IMR-90 (cell line): Measurements from ENCODE around the gene CFAP58. TPM values are rescaled to one million over a fixed set of nuclear protein-coding genes. Genes with fewer than 3 reads are reported as not detected.

ENCODE experiments used
- ATAC-seq: fragments of 200-7000 bp; cut with Tn5 transposase; 2 replicates; pipeline ENCODE4 v1.9.1; 2020; ENCODE audit warnings: low read depth, mild to moderate bottlenecking, moderate library complexity
- BruUV-seq: library from RNA; stranded (reverse); fragments of 400-500 nt; replicated peaks from 2 replicates; lab custom pipeline; 2021; lab: Mats Ljungman, UMichigan
- CTCF ChIA-PET: fragments of 300-600 bp; formaldehyde crosslinking; extraction: SDS; loops from one replicate; lab custom pipeline; 2021; ENCODE audit warnings: antibody characterized with exemption; lab: Yijun Ruan, JAX
- POLR2A ChIA-PET: fragments of 300-600 bp; sonication (Branson Sonifier 250); formaldehyde crosslinking; loops from one replicate; lab custom pipeline; 2022; ENCODE audit warnings: antibody characterized with exemption; ENCODE audit not compliant: unreplicated experiment; lab: Charles Lee
- DNase-seq: peaks from one replicate; pipeline ENCODE4 v3.0.0; 2013
- H2AFZ ChIP-seq: replicated peaks from 2 replicates; pipeline ENCODE3; 2013; ENCODE audit warnings: low read length, mild to moderate bottlenecking; ENCODE audit not compliant: poor library complexity
- H2AK5ac ChIP-seq: 2 replicates; pipeline ENCODE4 v1.6.1; 2013; ENCODE audit warnings: low read depth, low read length, inconsistent platforms
- H2AK9ac ChIP-seq: replicated peaks from 2 replicates; pipeline ENCODE3; 2013; ENCODE audit warnings: mild to moderate bottlenecking, low read depth, low read length, moderate library complexity; ENCODE audit not compliant: poor library complexity
- H2BK120ac ChIP-seq: 2 replicates; pipeline ENCODE4 v1.6.1; 2013; ENCODE audit warnings: low read depth, low read length, inconsistent platforms
- H2BK15ac ChIP-seq: 3 replicates; pipeline ENCODE4 v1.6.1; 2013; ENCODE audit warnings: low read depth, low read length, inconsistent platforms
- H2BK20ac ChIP-seq: 2 replicates; pipeline ENCODE4 v1.6.1; 2013; ENCODE audit warnings: low read depth, mild to moderate bottlenecking, inconsistent platforms, low read length, moderate library complexity
- H2BK5ac ChIP-seq: 2 replicates; pipeline ENCODE4 v1.6.1; 2013; ENCODE audit warnings: mild to moderate bottlenecking, low read depth, low read length, inconsistent platforms; ENCODE audit not compliant: poor library complexity, severe bottlenecking
- H3K14ac ChIP-seq: replicated peaks from 2 replicates; pipeline ENCODE4 v1.6.1; 2013; ENCODE audit warnings: low read depth, low read length, inconsistent platforms
- H3K18ac ChIP-seq: 2 replicates; pipeline ENCODE4 v1.6.1; 2013; ENCODE audit warnings: low read depth, low read length, control low read depth
- H3K23ac ChIP-seq: 2 replicates; pipeline ENCODE4 v1.6.1; 2013; ENCODE audit warnings: low read depth, low read length, inconsistent platforms
- H3K27ac ChIP-seq: 2 replicates; pipeline ENCODE4 v1.5.1; 2013; ENCODE audit warnings: mild to moderate bottlenecking, control low read depth, low read length; ENCODE audit not compliant: insufficient read depth
- H3K27me3 ChIP-seq: 2 replicates; pipeline ENCODE4 v1.6.1; 2013; ENCODE audit warnings: low read length; ENCODE audit not compliant: control insufficient read depth, insufficient read depth
- H3K36me3 ChIP-seq: 2 replicates; pipeline ENCODE4 v1.6.1; 2013; ENCODE audit warnings: low read length, mixed read lengths; ENCODE audit not compliant: control insufficient read depth, insufficient read depth
- H3K4ac ChIP-seq: 2 replicates; pipeline ENCODE4 v1.6.1; 2013; ENCODE audit warnings: low read depth, low read length, inconsistent platforms
- H3K4me1 ChIP-seq: 2 replicates; pipeline ENCODE4 v1.6.1; 2013; ENCODE audit warnings: low read length, mixed read lengths; ENCODE audit not compliant: control insufficient read depth, insufficient read depth
- H3K4me2 ChIP-seq: 2 replicates; pipeline ENCODE4 v1.6.1; 2013; ENCODE audit warnings: low read depth, mild to moderate bottlenecking, control low read depth, low read length, moderate library complexity
- H3K4me3 ChIP-seq: 2 replicates; pipeline ENCODE4 v1.5.1; 2013; ENCODE audit warnings: low read depth, mild to moderate bottlenecking, control low read depth, low read length, moderate library complexity; ENCODE audit not compliant: insufficient read depth
- H3K56ac ChIP-seq: 2 replicates; pipeline ENCODE4 v1.6.1; 2013; ENCODE audit warnings: low read length, inconsistent platforms; ENCODE audit not compliant: insufficient read depth; ENCODE audit errors: extremely low read depth
- H3K79me1 ChIP-seq, 2 experiments: 2 replicates each; pipeline ENCODE4 v1.6.1; 2013; ENCODE audit warnings: low read length in 2 of 2, inconsistent platforms in 1 of 2, low read depth in 1 of 2
- H3K9ac ChIP-seq: 2 replicates; pipeline ENCODE4 v1.6.1; 2013; ENCODE audit warnings: low read depth, low read length, control low read depth
- H3K9me1 ChIP-seq: 2 replicates; pipeline ENCODE4 v1.6.1; 2013; ENCODE audit warnings: low read length, inconsistent platforms; ENCODE audit not compliant: insufficient read depth
- H3K9me3 ChIP-seq: 2 replicates; pipeline ENCODE4 v1.6.1; 2013; ENCODE audit warnings: low read length; ENCODE audit not compliant: control insufficient read depth, insufficient read depth
- H4K20me1 ChIP-seq: 2 replicates; pipeline ENCODE4 v1.6.1; 2013; ENCODE audit warnings: low read length, inconsistent platforms; ENCODE audit not compliant: insufficient read depth
- H4K5ac ChIP-seq: 2 replicates; pipeline ENCODE4 v1.6.1; 2013; ENCODE audit warnings: mild to moderate bottlenecking, low read depth, low read length, control low read depth
- H4K8ac ChIP-seq, 2 experiments: 2 replicates each; pipeline ENCODE4 v1.6.1; 2013; ENCODE audit warnings: low read depth in 2 of 2, low read length in 2 of 2, control low read depth in 1 of 2, inconsistent platforms in 1 of 2
- H4K91ac ChIP-seq: 2 replicates; pipeline ENCODE4 v1.6.1; 2013; ENCODE audit warnings: low read depth, low read length, inconsistent platforms; ENCODE audit not compliant: insufficient read depth
- BHLHE40 ChIP-seq: fragments of 150-350 bp; IDR thresholded peaks from 2 replicates; pipeline ENCODE4 v1.6.1; 2016; ENCODE audit warnings: mild to moderate bottlenecking, low read depth, low read length
- WGBS, 2 experiments: methylation state at CpG; one replicate each; pipeline versions ENCODE4 v1.1.5 to v1.1.7; 2013; ENCODE audit warnings: missing lambda C conversion rate in 2 of 2; ENCODE audit not compliant: insufficient read length in 1 of 2; ENCODE audit errors: extremely low coverage in 2 of 2; 5-methylcytosine and 5-hydroxymethylcytosine counted together
- dilution Hi-C: fragments of 300-500 bp; cut with HindIII; formaldehyde crosslinking; loops from one replicate; pipeline ENCODE4 v1.14.3; 2018; ENCODE audit warnings: low sequenced_read_pairs; ENCODE audit not compliant: unreplicated experiment
- in situ Hi-C: fragments of 300-500 bp; cut with MboI; formaldehyde crosslinking; loops from 3 replicates; pipeline ENCODE4 v1.14.3; 2019; ENCODE audit warnings: low sequenced_read_pairs, inconsistent platforms, mixed read lengths
- intact Hi-C: fragments of 100-400 bp; cut with micrococcal nuclease; formaldehyde crosslinking; loops from 2 replicates; pipeline ENCODE4 v1.10.0; 2022
- polyA plus RNA-seq, 3 experiments: library from polyadenylated mRNA; depleted of rRNA; stranded (reverse); fragments of >200 nt; gene quantifications; 2 replicates each; pipeline ENCODE4 v1.2.3, GENCODE V29; 2012; ENCODE audit warnings: low replicate concordance in 1 of 3
- total RNA-seq: library from RNA; depleted of rRNA; stranded (reverse); fragments of >200 nt; gene quantifications from 2 replicates; pipeline ENCODE4 v1.2.3, GENCODE V29; 2012

The CFAP58 gene
- total and polyA plus RNA-seq, 2 of the 4 experiments (the other 2 are of a cell fraction) = 0.36 to 0.72 TPM

DNA sequence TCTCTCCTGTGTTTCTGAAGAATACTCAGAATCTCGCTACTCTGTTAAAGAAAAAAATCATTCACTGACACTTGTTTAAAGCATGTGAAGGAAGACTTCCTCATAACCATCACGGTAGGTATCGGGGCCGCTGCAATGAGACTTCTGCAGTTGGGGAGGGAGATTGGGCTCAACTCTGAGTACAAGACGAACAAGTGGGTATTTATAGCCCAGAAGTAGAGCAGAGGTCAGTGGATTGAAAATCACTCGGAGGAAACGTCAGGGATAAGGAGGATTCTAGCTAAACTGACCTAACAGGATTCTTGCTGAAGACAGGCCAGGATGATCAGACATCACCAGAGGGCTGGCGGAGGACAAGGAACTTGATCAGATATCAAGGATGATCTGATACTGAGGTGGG lies 48.7 kb upstream of the CFAP58 start:
- peaks cover 13% of the 10 kb centered on the region for H3K4me1 ChIP-seq

More for the DNA sequence above, 48.7 kb upstream of the CFAP58 start:
- H2AK5ac ChIP-seq = peak overlapping the region; percentile 26; the same call in 1 of the 2 replicates
- no peak overlapping the region for H4K5ac ChIP-seq
- peaks cover 12% of the 10 kb centered on the region for H4K20me1 ChIP-seq
- POLR2A ChIA-PET = no interaction called here
- 74% methylated on average over 3 of the region's 8 CpGs; no CpG with 5 or more reads in 1 of the 2 experiments for WGBS, 2 experiments
- no peak overlapping the region for H2AK9ac ChIP-seq
- H3K56ac ChIP-seq = no peak overlapping the region
- no peak overlapping the region; the same call in 1 of the 2 replicates for H4K91ac ChIP-seq
- BruUV-seq = no TSS peak
- H3K36me3 ChIP-seq = peaks cover 2% of the 10 kb centered on the region; the same call in 1 of the 2 replicates
- peaks cover 3 to 42% of the 10 kb centered on the region in 2 experiments; a peak in 3 of 4 replicates for H3K79me1 ChIP-seq
- intact Hi-C loops (loop anchor here (1.0 kb wide), 2 partner anchors 33 to 45 kb away; partner anchors contain the start of gene ITPRIP), dilution Hi-C loops (no loop called here), in situ Hi-C loops (no loop called here)
- no peaks in the 10 kb centered on the region for H3K27me3 ChIP-seq
- no peak overlapping the region for H3K27ac ChIP-seq
- peak; percentile 1 for DNase-seq
- no peak overlapping the region for H2BK5ac ChIP-seq
- CTCF ChIA-PET = interaction anchor here (1.2 to 2.0 kb wide), 8 partner anchors 9 to 46 kb away, joined by 3 to 9 read pairs (median 5); no protein-coding TSS in a partner anchor
- ATAC-seq = no peak
- H2AFZ ChIP-seq = no peak overlapping the region
- no peak overlapping the region for H3K23ac ChIP-seq
- H3K4me2 ChIP-seq = no peak overlapping the region
- no peak overlapping the region for H3K9ac ChIP-seq
- no peak overlapping the region for H3K4me3 ChIP-seq
- no peak overlapping the region for H3K18ac ChIP-seq
- no peak overlapping the region for H2BK120ac ChIP-seq
- no peak overlapping the region for H2BK15ac ChIP-seq
- H3K14ac ChIP-seq = 0 out of 2 replicates have a peak overlapping the region, but pooled peaks have one; percentile 11
- TF ChIP-seq BHLHE40 = no peak
- peak overlapping the region; percentile 13; the same call in 1 of the 2 replicates for H3K4ac ChIP-seq
- no peak overlapping the region for H2BK20ac ChIP-seq
- H3K9me1 ChIP-seq = peaks cover 22% of the 10 kb centered on the region; the same call in 1 of the 2 replicates
- H3K9me3 ChIP-seq = no peaks in the 10 kb centered on the region
- H4K8ac ChIP-seq = no peak overlapping the region
